H9 (cell line): ENCODE measurements around the gene CTPS2. TPM values are rescaled to one million over a fixed set of nuclear protein-coding genes. Genes with fewer than 3 reads are reported as not detected.

Source experiments
- DNase-seq: peaks from one replicate; pipeline ENCODE4 v3.0.0-alpha.2; 2017
- H2AFZ ChIP-seq: one replicate; pipeline ENCODE4 v1.6.1; 2013; ENCODE audit warnings: mild to moderate bottlenecking, low read length, control low read depth, moderate library complexity
- H2AK5ac ChIP-seq: 2 replicates; pipeline ENCODE4 v1.6.1; 2013; ENCODE audit warnings: low read length, control low read depth, mixed read lengths; ENCODE audit not compliant: insufficient read length
- H2BK120ac ChIP-seq: one replicate; pipeline ENCODE4 v1.6.1; 2013; ENCODE audit warnings: low read depth, mild to moderate bottlenecking, low read length, control low read depth, inconsistent platforms; ENCODE audit not compliant: poor library complexity, severe bottlenecking
- H2BK12ac ChIP-seq: 2 replicates; pipeline ENCODE4 v1.6.1; 2013; ENCODE audit warnings: low read length, control low read depth, mixed read lengths, low read depth; ENCODE audit not compliant: insufficient read length
- H2BK15ac ChIP-seq: 2 replicates; pipeline ENCODE4 v1.6.1; 2013; ENCODE audit warnings: low read depth, low read length, control low read depth
- H2BK20ac ChIP-seq: one replicate; pipeline ENCODE4 v1.6.1; 2013; ENCODE audit warnings: low read depth, mild to moderate bottlenecking, low read length, control low read depth, inconsistent platforms; ENCODE audit not compliant: poor library complexity, severe bottlenecking
- H2BK5ac ChIP-seq: 2 replicates; pipeline ENCODE4 v1.6.1; 2013; ENCODE audit warnings: low read length, control low read depth, mixed read lengths; ENCODE audit not compliant: insufficient read length
- H3K14ac ChIP-seq: 2 replicates; pipeline ENCODE4 v1.6.1; 2013; ENCODE audit warnings: low read length, control low read depth; ENCODE audit not compliant: insufficient read depth
- H3K18ac ChIP-seq: 2 replicates; pipeline ENCODE4 v1.6.1; 2013; ENCODE audit warnings: low read depth, mild to moderate bottlenecking, mixed read lengths, low read length, control low read depth; ENCODE audit not compliant: insufficient read length
- H3K23ac ChIP-seq: 2 replicates; pipeline ENCODE4 v1.6.1; 2013; ENCODE audit warnings: low read length, control low read depth, mixed read lengths, low read depth; ENCODE audit not compliant: insufficient read length
- H3K23me2 ChIP-seq: 2 replicates; pipeline ENCODE4 v1.6.1; 2013; ENCODE audit warnings: low read depth, mild to moderate bottlenecking, mixed read lengths, low read length, control low read depth; ENCODE audit not compliant: insufficient read length, poor library complexity, severe bottlenecking
- H3K27ac ChIP-seq: 2 replicates; pipeline ENCODE4 v1.5.1; 2013; ENCODE audit warnings: low read length, control low read depth, mixed read lengths, low read depth; ENCODE audit not compliant: insufficient read length
- H3K27me3 ChIP-seq: 2 replicates; pipeline ENCODE4 v1.6.1; 2013; ENCODE audit warnings: low read length, control low read depth, inconsistent platforms; ENCODE audit not compliant: insufficient read depth
- H3K4ac ChIP-seq: 2 replicates; pipeline ENCODE4 v1.6.1; 2013; ENCODE audit warnings: low read depth, mild to moderate bottlenecking, control low read depth, inconsistent platforms, low read length, moderate library complexity
- H3K4me1 ChIP-seq: 2 replicates; pipeline ENCODE4 v1.6.1; 2013; ENCODE audit warnings: low read length, control low read depth, inconsistent platforms; ENCODE audit not compliant: insufficient read depth
- H3K4me2 ChIP-seq: 2 replicates; pipeline ENCODE4 v1.6.1; 2013; ENCODE audit warnings: low read length, control low read depth, mixed read lengths; ENCODE audit not compliant: insufficient read length, insufficient read depth
- H3K56ac ChIP-seq: 2 replicates; pipeline ENCODE4 v1.6.1; 2013; ENCODE audit warnings: low read depth, mild to moderate bottlenecking, mixed read lengths, low read length, control low read depth; ENCODE audit not compliant: insufficient read length
- H3K79me1 ChIP-seq: 2 replicates; pipeline ENCODE4 v1.6.1; 2013; ENCODE audit warnings: low read depth, mild to moderate bottlenecking, moderate library complexity, low read length, control low read depth, inconsistent platforms; ENCODE audit not compliant: insufficient read depth, poor library complexity, severe bottlenecking
- H3K79me2 ChIP-seq: 2 replicates; pipeline ENCODE4 v1.6.1; 2013; ENCODE audit warnings: low read length, control low read depth, inconsistent platforms; ENCODE audit not compliant: insufficient read depth
- H3K9ac ChIP-seq: 2 replicates; pipeline ENCODE4 v1.6.1; 2013; ENCODE audit warnings: low read length, control low read depth, mixed read lengths; ENCODE audit not compliant: insufficient read length; ENCODE audit errors: extremely low read depth
- H3K9me3 ChIP-seq: one replicate; pipeline ENCODE4 v1.6.1; 2013; ENCODE audit warnings: low read depth, low read length, inconsistent platforms; ENCODE audit not compliant: control insufficient read depth
- H3T11ph ChIP-seq: one replicate; pipeline ENCODE4 v1.6.1; 2013; ENCODE audit warnings: mild to moderate bottlenecking, low read length, control low read depth, inconsistent platforms
- H4K20me1 ChIP-seq: one replicate; pipeline ENCODE4 v1.6.1; 2013; ENCODE audit not compliant: control insufficient read depth, insufficient read length, insufficient read depth
- H4K5ac ChIP-seq: 2 replicates; pipeline ENCODE4 v1.6.1; 2013; ENCODE audit warnings: low read depth, mild to moderate bottlenecking, mixed read lengths, low read length, control low read depth; ENCODE audit not compliant: insufficient read length
- H4K8ac ChIP-seq: replicated peaks from 2 replicates; pipeline ENCODE4 v1.6.1; 2013; ENCODE audit warnings: low read length, control low read depth, mixed read lengths, low read depth; ENCODE audit not compliant: insufficient read length
- H4K91ac ChIP-seq: 2 replicates; pipeline ENCODE4 v1.6.1; 2013; ENCODE audit warnings: low read depth, mild to moderate bottlenecking, moderate library complexity, mixed read lengths, low read length, control low read depth; ENCODE audit not compliant: insufficient read length
- H3K27ac Mint-ChIP-seq, 3 experiments: 2 replicates in 2 of 3; 3 replicates in 1 of 3; pipeline ENCODE4 v1.8.0; 2020 to 2021; ENCODE audit warnings: mixed read lengths in 3 of 3, mild to moderate bottlenecking in 1 of 3, moderate library complexity in 1 of 3
- H3K27me3 Mint-ChIP-seq: 2 replicates; pipeline ENCODE4 v1.8.0; 2021; ENCODE audit warnings: low read depth, mild to moderate bottlenecking, moderate library complexity, mixed read lengths
- H3K36me3 Mint-ChIP-seq, 3 experiments: 2 replicates in 2 of 3; 3 replicates in 1 of 3; pipeline ENCODE4 v1.8.0; 2020 to 2021; ENCODE audit warnings: low read depth in 3 of 3, mixed read lengths in 3 of 3; ENCODE audit not compliant: insufficient read depth in 1 of 3
- H3K4me1 Mint-ChIP-seq, 2 experiments: 2 replicates each; pipeline ENCODE4 v1.8.0; 2020; ENCODE audit warnings: mixed read lengths in 2 of 2
- H3K4me3 Mint-ChIP-seq, 2 experiments: 2 replicates in 1 of 2; 3 replicates in 1 of 2; pipeline ENCODE4 v1.8.0; 2020 to 2021; ENCODE audit warnings: mild to moderate bottlenecking in 2 of 2, mixed read lengths in 2 of 2, moderate library complexity in 1 of 2
- H3K9me3 Mint-ChIP-seq, 2 experiments: 2 replicates in 1 of 2; 3 replicates in 1 of 2; pipeline ENCODE4 v1.8.0; 2020; ENCODE audit warnings: mild to moderate bottlenecking in 2 of 2, mixed read lengths in 2 of 2, moderate library complexity in 1 of 2
- CTCF ChIP-seq: fragments of 200-600 bp; sonication (generic); conservative IDR thresholded peaks from 3 replicates; pipeline ENCODE4 v1.8.0; 2021; ENCODE audit warnings: antibody characterized with exemption, mild to moderate bottlenecking
- WGBS: extraction: QIAGEN DNeasy Blood & Tissue Kit; methylation state at CpG from one replicate; pipeline ENCODE4 v1.1.7; 2013; ENCODE audit warnings: missing lambda C conversion rate, low lambda C conversion rate, mixed read lengths; ENCODE audit not compliant: insufficient read length; ENCODE audit errors: extremely low coverage; 5-methylcytosine and 5-hydroxymethylcytosine counted together
- total RNA-seq: library from RNA; stranded (reverse); gene quantifications from 2 replicates; pipeline ENCODE4 v1.2.1, GENCODE V29; 2021

The CTPS2 gene
- total RNA-seq, 1 experiment from 2014 or later = 69.7 TPM

GRCh38 chrX:16601885-16602284 is 110.6 kb downstream of the CTPS2 start:
- H2AFZ ChIP-seq = no peak overlapping the region
- no peak overlapping the region for H3K23ac ChIP-seq
- no peak overlapping the region for H3K14ac ChIP-seq
- no peak overlapping the region for H2BK120ac ChIP-seq
- H3K4me2 ChIP-seq = no peak overlapping the region
- H3T11ph ChIP-seq = no peak overlapping the region
- no peak overlapping the region for H4K8ac ChIP-seq
- no peak overlapping the region for H3K56ac ChIP-seq
- WGBS = no CpG with 5 or more reads among the region's 4 CpGs
- DNase-seq = no peak
- H2BK12ac ChIP-seq = no peak overlapping the region
- no peak overlapping the region for H2BK20ac ChIP-seq
- no peak overlapping the region for H3K4ac ChIP-seq
- H3K27me3 Mint-ChIP-seq = no peaks in the 10 kb centered on the region
- no peak overlapping the region for H2BK15ac ChIP-seq
- peak overlapping the region; percentile 22 for H3K27ac ChIP-seq
- H3K79me1 ChIP-seq = no peaks in the 10 kb centered on the region
- peak overlapping the region; percentile 31 to 78 (median 64); a peak in 4 of 7 replicates for H3K27ac Mint-ChIP-seq
- H3K9me3 ChIP-seq = no peaks in the 10 kb centered on the region
- no peaks in the 10 kb centered on the region for H3K79me2 ChIP-seq
- no peak overlapping the region for H2BK5ac ChIP-seq
- no peak overlapping the region for H3K18ac ChIP-seq
- TF ChIP-seq CTCF = no peak
- H3K36me3 Mint-ChIP-seq = peaks cover 25 to 66% (median 52%) of the 10 kb centered on the region in 3 experiments
- H3K27me3 ChIP-seq = no peaks in the 10 kb centered on the region
- no peak overlapping the region for H4K5ac ChIP-seq
- H4K91ac ChIP-seq = no peak overlapping the region
- no peaks in the 10 kb centered on the region for H4K20me1 ChIP-seq
- peaks cover 0 to 9% of the 10 kb centered on the region in 2 experiments; a peak in 4 of 5 replicates for H3K9me3 Mint-ChIP-seq
- no peak overlapping the region for H2AK5ac ChIP-seq
- peaks cover 18 to 44% of the 10 kb centered on the region in 2 experiments for H3K4me1 Mint-ChIP-seq
- H3K4me1 ChIP-seq = no peaks in the 10 kb centered on the region
- no peak overlapping the region for H3K9ac ChIP-seq
- no peak overlapping the region for H3K4me3 Mint-ChIP-seq
- H3K23me2 ChIP-seq = no peaks in the 10 kb centered on the region
